GM10266 (cell line): ENCODE data around the gene KIRREL3.
"Not testable (repeated sequence)": the region's sequence is repeated elsewhere in the genome, so short reads cannot be mapped to it uniquely, and the experiment has no call there.

Experiments used
- DNase-seq: peaks from one replicate; pipeline ENCODE4 v3.0.0; 2012; ENCODE audit errors: extremely low spot score
- CTCF ChIP-seq: IDR thresholded peaks from 2 replicates; pipeline ENCODE4 v1.5.1; 2012; ENCODE audit warnings: mild to moderate bottlenecking, low read depth; ENCODE audit not compliant: control insufficient read depth, insufficient read depth; ENCODE audit errors: missing control alignments

Gene KIRREL3

GRCh38 chr11:126400019-126400418 lies 600.6 kb downstream of the KIRREL3 start:
- no peak for DNase-seq
- no peak for TF ChIP-seq CTCF

GRCh38 chr11:126398721-126399120 lies 601.8 kb downstream of the KIRREL3 start:
- DNase-seq: no peak
- no peak for TF ChIP-seq CTCF

DNA sequence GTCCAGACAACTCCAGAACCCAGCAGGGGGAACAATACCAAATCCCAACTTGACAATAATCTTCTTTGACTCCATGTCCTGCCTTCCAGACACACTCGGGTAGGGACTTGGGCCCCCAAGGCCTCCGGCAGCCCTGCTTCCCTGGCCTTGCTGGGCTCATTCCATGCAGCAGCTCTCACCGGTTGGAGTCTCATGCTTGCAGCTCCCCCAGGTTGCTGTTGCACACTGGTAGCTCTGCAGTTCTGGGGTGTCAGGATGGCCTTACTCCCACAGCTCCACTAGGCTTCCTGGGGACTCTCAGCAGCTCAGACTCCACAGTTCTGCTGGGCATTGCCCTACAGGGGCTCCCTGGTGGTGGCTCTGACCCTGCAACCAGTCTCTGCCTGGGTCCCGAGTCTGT lies 602.3 kb downstream of the KIRREL3 start:
- TF ChIP-seq CTCF: no peak
- DNase-seq: no peak

- no peak for DNase-seq
- TF ChIP-seq CTCF: no peak
Observed at GRCh38 chr11:126396965-126397364, 603.6 kb downstream of the KIRREL3 start.

DNA sequence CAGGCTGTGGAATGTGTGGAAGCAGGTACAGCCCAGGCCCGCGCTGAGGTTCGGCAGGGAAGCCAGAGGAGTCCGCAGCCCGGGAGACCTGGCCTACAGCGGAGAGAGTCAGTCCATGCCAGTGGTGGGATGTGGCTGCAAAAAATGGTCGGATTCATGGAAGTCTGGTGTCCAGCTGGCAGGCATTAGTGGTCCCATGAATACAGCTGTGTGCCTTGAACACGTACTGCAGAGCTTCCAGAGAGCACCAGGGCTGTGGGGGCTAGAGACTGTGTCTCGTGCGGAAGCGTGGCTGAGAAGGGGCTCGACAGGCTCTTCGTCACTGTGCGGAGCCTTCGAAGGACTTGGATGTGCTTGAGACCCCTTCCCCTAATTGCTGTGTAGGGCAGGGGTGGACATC lies 604.3 kb downstream of the KIRREL3 start:
- DNase-seq: not testable (repeated sequence)

DNA sequence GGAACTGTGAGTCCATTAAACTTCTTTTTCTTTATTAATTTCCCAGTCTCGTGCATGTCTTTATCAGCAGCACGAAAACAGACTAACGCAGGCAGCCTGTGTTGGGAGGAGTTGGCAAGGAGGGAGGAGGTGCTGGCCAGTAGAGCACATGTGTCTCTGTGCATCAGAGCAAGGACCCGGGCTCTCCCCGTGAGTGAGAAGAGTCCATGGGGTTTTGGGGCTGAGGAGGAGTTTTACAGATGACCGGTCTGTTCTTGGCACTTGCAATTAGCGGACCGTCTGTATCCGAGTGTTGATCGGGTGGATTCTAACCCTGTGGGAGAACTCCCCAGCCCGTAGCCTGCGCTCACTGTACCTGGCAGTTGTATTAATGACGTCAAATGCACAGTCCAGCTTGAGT lies 604.8 kb downstream of the KIRREL3 start:
- DNase-seq: not testable (repeated sequence)

GRCh38 chr11:126394634-126395072 lies 605.9 kb downstream of the KIRREL3 start:
- DNase-seq: not testable (repeated sequence)

- no peak for TF ChIP-seq CTCF
- DNase-seq: no peak
Observed at GRCh38 chr11:126394036-126394435, 606.5 kb downstream of the KIRREL3 start.

- DNase-seq: no peak
- TF ChIP-seq CTCF: no peak
Observed at GRCh38 chr11:126393143-126393542, 607.4 kb downstream of the KIRREL3 start.
